Motor neuron (in vitro differentiated cells): ENCODE data around the gene CD81. TPM values are rescaled to one million over a fixed set of nuclear protein-coding genes. Genes with fewer than 3 reads are reported as not detected.
A peak's percentile ranks its signal among the peaks of the same experiment; 100 is the strongest.

Source experiments
- ATAC-seq, 8 experiments: fragments of 200-7000 bp; cut with Tn5 transposase; replicated peaks in 6 of 8; 2 replicates each; pipeline ENCODE4 v1.8.0; 2021; ENCODE audit warnings: mild to moderate bottlenecking in 8 of 8, moderate library complexity in 8 of 8
- H3K27ac ChIP-seq, 2 donors: fragments of 250-450 bp; sonication (Bioruptor Pico); 2 replicates each; pipeline ENCODE4 v1.9.0; 2021; ENCODE audit warnings: antibody characterized with exemption in 2 of 2, mild to moderate bottlenecking in 2 of 2, moderate library complexity in 1 of 2
- H3K4me1 ChIP-seq, 2 donors: fragments of 250-450 bp; sonication (Bioruptor Pico); replicated peaks in 1 of 2; 2 replicates each; pipeline ENCODE4 v1.6.1; 2021; ENCODE audit warnings: antibody characterized with exemption in 2 of 2, mild to moderate bottlenecking in 2 of 2, moderate library complexity in 1 of 2
- H3K4me3 ChIP-seq, 5 donors: fragments of 250-450 bp; sonication (Bioruptor Pico); 2 replicates each; pipeline ENCODE4 v1.9.0; 2021; ENCODE audit warnings: antibody characterized with exemption in 5 of 5, mild to moderate bottlenecking in 5 of 5, moderate library complexity in 4 of 5
- WGBS, 10 experiments: fragments of 450-650 bp; shearing (Covaris generic); methylation state at CpG; one replicate each; pipeline ENCODE4 v1.0.0; 2022; 5-methylcytosine and 5-hydroxymethylcytosine counted together
- in situ Hi-C, 9 experiments: fragments of 400-800 bp; cut with MboI; loops; one replicate each; pipeline ENCODE4 v1.15.0; 2021; ENCODE audit warnings: low sequenced_read_pairs in 9 of 9, low pct_unique_long_range_greater_than_20kb in 2 of 9; ENCODE audit not compliant: unreplicated experiment in 9 of 9
- total RNA-seq, 8 experiments: library from RNA; unstranded; fragments of 300-600 nt; gene quantifications; 2 replicates each; pipeline versions ENCODE4 v1.2.3 to v1.2.4, GENCODE V29; 2022

CD81 gene
- total RNA-seq, 8 experiments from 2014 or later, result 44.8 to 383 (median 165) TPM

- H3K4me3 ChIP-seq, result no peak overlapping the region
- in situ Hi-C loops, result loop anchor here in 3 of 9 experiments (5.0 to 25.0 kb wide), 4 partner anchors 107 to 469 kb away; partner anchors contain the start of gene CDKN1C (in 1 of the 3)
- no peak overlapping the region for H3K27ac ChIP-seq
- ATAC-seq, result no peak
- H3K4me1 ChIP-seq, result peaks cover 1 to 4% of the 10 kb centered on the region in 2 donors
- WGBS, 10 experiments, result 60% methylated on average over 2 of the region's 8 CpGs; no CpG with 5 or more reads in 9 of the 10 experiments
Measured at GRCh38 chr11:2425506-2425905, 48.4 kb downstream of the CD81 start.

- Histone ChIP-seq H3K4me1 (no peaks in the 10 kb centered on the region), H3K27ac (no peak overlapping the region), H3K4me3 (no peak overlapping the region)
- no peak for ATAC-seq
- in situ Hi-C loops, result loop anchor here in 3 of 9 experiments (5.0 to 25.0 kb wide), 4 partner anchors 106 to 469 kb away; partner anchors contain the start of gene CDKN1C (in 1 of the 3)
- 66 to 100% methylated on average over 1 to 5 of the region's 13 CpGs; no CpG with 5 or more reads in 8 of the 10 experiments for WGBS, 10 experiments
Measured at GRCh38 chr11:2426221-2426620, 49.1 kb downstream of the CD81 start.

GRCh38 chr11:2426826-2427521, 49.9 kb downstream of the CD81 start:
- Histone ChIP-seq H3K27ac (no peak overlapping the region), H3K4me1 (no peaks in the 10 kb centered on the region), H3K4me3 (no peak overlapping the region)
- in situ Hi-C loops, result loop anchor here in 3 of 9 experiments (5.0 to 25.0 kb wide), 4 partner anchors 105 to 468 kb away; partner anchors contain the start of gene CDKN1C (in 1 of the 3)
- ATAC-seq, result peak in 2 of 8 experiments; percentile 11 to 13
- 60 to 87% (median 69%) methylated on average over 1 to 6 of the region's 14 CpGs; no CpG with 5 or more reads in 6 of the 10 experiments for WGBS, 10 experiments

- WGBS, 10 experiments, result 0 to 79% (median 40%) methylated on average over 1 to 3 of the region's 12 CpGs; no CpG with 5 or more reads in 3 of the 10 experiments
- in situ Hi-C loops, result loop anchor here in 3 of 9 experiments (5.0 to 25.0 kb wide), 4 partner anchors 104 to 467 kb away; partner anchors contain the start of gene CDKN1C (in 1 of the 3)
- Histone ChIP-seq H3K4me3 (no peak overlapping the region), H3K27ac (no peak overlapping the region), H3K4me1 (no peaks in the 10 kb centered on the region)
- peak in 5 of 8 experiments; percentile 6 to 37 (median 15) for ATAC-seq
Measured at GRCh38 chr11:2427721-2428321, 50.7 kb downstream of the CD81 start.

- Histone ChIP-seq H3K4me3 (no peak overlapping the region), H3K27ac (no peak overlapping the region), H3K4me1 (no peaks in the 10 kb centered on the region)
- peak; percentile 51 to 99 (median 80) for ATAC-seq
- 31 to 75% (median 48%) methylated on average over 1 to 7 of the region's 8 CpGs; no CpG with 5 or more reads in 3 of the 10 experiments for WGBS, 10 experiments
- in situ Hi-C loops, result loop anchor here in 3 of 9 experiments (5.0 to 25.0 kb wide), 4 partner anchors 104 to 466 kb away; partner anchors contain the start of gene CDKN1C (in 1 of the 3)
Measured at GRCh38 chr11:2428322-2428795, 51.2 kb downstream of the CD81 start.

- ATAC-seq, result no peak
- WGBS, 10 experiments, result 20 to 100% (median 65%) methylated on average over 1 of the region's 1 CpG; no CpG with 5 or more reads in 6 of the 10 experiments
- no peaks in the 10 kb centered on the region for H3K4me1 ChIP-seq
- no peak overlapping the region for H3K4me3 ChIP-seq
- no peak overlapping the region for H3K27ac ChIP-seq
- in situ Hi-C loops, result loop anchor here in 3 of 9 experiments (10.0 to 25.0 kb wide), 4 partner anchors 83 to 456 kb away; partner anchors contain the start of gene CDKN1C (in 1 of the 3)
Measured at GRCh38 chr11:2431395-2431794, 54.3 kb downstream of the CD81 start.

GRCh38 chr11:2432171-2432621, 55.1 kb downstream of the CD81 start:
- Histone ChIP-seq H3K27ac (no peak overlapping the region), H3K4me1 (no peaks in the 10 kb centered on the region), H3K4me3 (no peak overlapping the region)
- in situ Hi-C loops, result loop anchor here in 3 of 9 experiments (10.0 to 25.0 kb wide), 4 partner anchors 83 to 455 kb away; partner anchors contain the start of gene CDKN1C (in 1 of the 3)
- ATAC-seq, result no peak
- 17 to 70% (median 48%) methylated on average over 1 to 7 of the region's 15 CpGs; no CpG with 5 or more reads in 5 of the 10 experiments for WGBS, 10 experiments

- 0 to 66% methylated on average over 1 to 5 of the region's 13 CpGs; no CpG with 5 or more reads in 8 of the 10 experiments for WGBS, 10 experiments
- in situ Hi-C loops, result loop anchor here in 3 of 9 experiments (10.0 to 25.0 kb wide), 4 partner anchors 82 to 455 kb away; partner anchors contain the start of gene CDKN1C (in 1 of the 3)
- Histone ChIP-seq H3K4me3 (no peak overlapping the region), H3K4me1 (no peaks in the 10 kb centered on the region), H3K27ac (no peak overlapping the region)
- ATAC-seq, result no peak
Measured at GRCh38 chr11:2432628-2433071, 55.5 kb downstream of the CD81 start.

GRCh38 chr11:2433106-2433925, 56.2 kb downstream of the CD81 start:
- no peak overlapping the region for H3K4me3 ChIP-seq
- in situ Hi-C loops, result loop anchor here in 3 of 9 experiments (10.0 to 25.0 kb wide), 4 partner anchors 81 to 454 kb away; partner anchors contain the start of gene CDKN1C (in 1 of the 3)
- WGBS, 10 experiments, result 0 to 100% (median 68%) methylated on average over 1 to 14 of the region's 22 CpGs; no CpG with 5 or more reads in 3 of the 10 experiments
- H3K27ac ChIP-seq, result no peak overlapping the region
- ATAC-seq, result no peak
- no peaks in the 10 kb centered on the region for H3K4me1 ChIP-seq

GRCh38 chr11:2434008-2434407, 56.9 kb downstream of the CD81 start:
- WGBS, 10 experiments, result 20 to 93% (median 80%) methylated on average over 1 to 4 of the region's 8 CpGs; no CpG with 5 or more reads in 4 of the 10 experiments
- in situ Hi-C loops, result loop anchor here in 3 of 9 experiments (10.0 to 25.0 kb wide), 4 partner anchors 81 to 453 kb away; partner anchors contain the start of gene CDKN1C (in 1 of the 3)
- no peak overlapping the region for H3K4me3 ChIP-seq
- no peak for ATAC-seq
- H3K27ac ChIP-seq, result no peak overlapping the region
- no peaks in the 10 kb centered on the region for H3K4me1 ChIP-seq

GRCh38 chr11:2434506-2435255, 57.6 kb downstream of the CD81 start:
- no peak for ATAC-seq
- Histone ChIP-seq H3K4me1 (no peaks in the 10 kb centered on the region), H3K27ac (no peak overlapping the region), H3K4me3 (no peak overlapping the region)
- 30 to 92% (median 66%) methylated on average over 2 to 8 of the region's 11 CpGs; no CpG with 5 or more reads in 1 of the 10 experiments for WGBS, 10 experiments
- in situ Hi-C loops, result loop anchor here in 3 of 9 experiments (10.0 to 25.0 kb wide), 4 partner anchors 80 to 453 kb away; partner anchors contain the start of gene CDKN1C (in 1 of the 3)
